BLaER1 treated with 17β-estradiol and CSF1 and Interleukin-3, amounts not matched to agents 10 nM and 100 nM (cell line): ENCODE measurements around the gene ZNF837.
"Not testable (repeated sequence)": the region's sequence is repeated elsewhere in the genome, so short reads cannot be mapped to it uniquely, and the experiment has no call there.

Source experiments
- H3K27ac ChIP-seq, 11 experiments: shearing (Covaris generic); formaldehyde crosslinking; 2 replicates each; pipeline ENCODE4 v1.8.1; 2022
- H3K27me3 ChIP-seq, 11 experiments: shearing (Covaris generic); formaldehyde crosslinking; 2 replicates each; pipeline ENCODE4 v1.8.1; 2022
- H3K36me3 ChIP-seq, 11 experiments: shearing (Covaris generic); formaldehyde crosslinking; 2 replicates each; pipeline ENCODE4 v1.8.1; 2022
- H3K4me1 ChIP-seq, 10 experiments: shearing (Covaris generic); formaldehyde crosslinking; 2 replicates each; pipeline ENCODE4 v1.8.1; 2022
- H3K4me2 ChIP-seq, 11 experiments: shearing (Covaris generic); formaldehyde crosslinking; 2 replicates each; pipeline ENCODE4 v1.8.1; 2022
- H3K4me3 ChIP-seq, 10 experiments: shearing (Covaris generic); formaldehyde crosslinking; 2 replicates each; pipeline ENCODE4 v1.8.1; 2022
- H3K9ac ChIP-seq, 11 experiments: shearing (Covaris generic); formaldehyde crosslinking; 2 replicates each; pipeline ENCODE4 v1.8.1; 2022
- H3K9me3 ChIP-seq, 11 experiments: shearing (Covaris generic); formaldehyde crosslinking; replicated peaks in 1 of 11; 2 replicates each; pipeline ENCODE4 v1.8.1; 2022
- H4K20me1 ChIP-seq, 11 experiments: shearing (Covaris generic); formaldehyde crosslinking; 2 replicates each; pipeline ENCODE4 v1.8.1; 2022
- Cebpa-rat ChIP-seq, 11 experiments: shearing (Covaris generic); IDR thresholded peaks; 2 replicates each; pipeline ENCODE4 v1.8.1; 2022

ZNF837 gene

GRCh38 chr19:58381460-58382212 lies 806 bp upstream of the ZNF837 start:
- no peak for TF ChIP-seq Cebpa-rat (IDR thresholded peaks at IDR 0.05)
- peak overlapping the region; percentile 70 to 96 (median 93); a peak in 21 of 22 replicates for H3K27ac ChIP-seq
- peaks cover 54 to 71% (median 66%) of the 10 kb centered on the region in 10 experiments for H3K4me1 ChIP-seq
- H3K4me3 ChIP-seq = peak overlapping the region; percentile 65 to 82 (median 75)
- H3K9ac ChIP-seq = peak overlapping the region; percentile 81 to 96 (median 89)
- no peaks in the 10 kb centered on the region for H3K36me3 ChIP-seq
- H3K4me2 ChIP-seq = peak overlapping the region; percentile 81 to 99 (median 95)
- no peaks in the 10 kb centered on the region for H4K20me1 ChIP-seq
- H3K27me3 ChIP-seq = no peaks in the 10 kb centered on the region
- H3K9me3 ChIP-seq = no peaks in the 10 kb centered on the region

- TF ChIP-seq Cebpa-rat (IDR thresholded peaks at IDR 0.05) = no peak
- Histone ChIP-seq H3K4me3 (peak overlapping the region; percentile 65 to 82 (median 75)), H3K27ac (peak overlapping the region; percentile 70 to 96 (median 93))
These were observed 681 bp downstream of the ZNF837 start for GRCh38 chr19:58380037-58380661.

DNA sequence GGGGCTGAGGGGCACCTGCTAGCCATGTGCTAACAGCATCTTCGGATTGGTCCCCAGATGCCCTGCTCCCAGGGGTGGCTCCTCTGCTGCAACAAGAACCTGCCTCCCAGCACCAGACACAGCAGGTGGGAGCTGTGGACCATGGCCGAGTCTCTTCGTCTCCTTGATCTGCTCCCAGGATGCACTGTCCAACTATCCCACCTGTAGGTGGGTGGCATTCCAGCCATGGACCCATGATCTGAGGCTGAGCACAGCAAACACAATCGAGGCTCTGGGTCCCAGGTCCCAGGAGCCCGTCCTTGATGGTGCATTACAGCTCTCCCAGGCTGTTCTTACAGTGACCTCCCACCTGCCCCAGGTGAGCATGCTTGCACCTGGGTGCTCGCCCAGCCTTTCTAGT lies 1.6 kb downstream of the ZNF837 start:
- Histone ChIP-seq H3K4me3 (peak overlapping the region in 7 of 10 experiments; percentile 68 to 82 (median 78); a peak in 6 of 20 replicates), H3K9ac (peak overlapping the region in 7 of 11 experiments; percentile 81 to 96 (median 92); a peak in 12 of 22 replicates), H3K27ac (no peak overlapping the region; a peak in 1 of 22 replicates), H3K9me3 (no peaks in the 10 kb centered on the region), H3K4me2 (peak overlapping the region; percentile 78 to 100 (median 98)), H3K4me1 (peaks cover 35 to 51% (median 47%) of the 10 kb centered on the region in 10 experiments), H3K36me3 (no peaks in the 10 kb centered on the region), H3K27me3 (no peaks in the 10 kb centered on the region), H4K20me1 (no peaks in the 10 kb centered on the region)
- no peak for TF ChIP-seq Cebpa-rat (IDR thresholded peaks at IDR 0.05)

More at GRCh38 chr19:58380037-58380661, 681 bp downstream of the ZNF837 start:
- Histone ChIP-seq H4K20me1 (no peaks in the 10 kb centered on the region), H3K4me2 (peak overlapping the region; percentile 78 to 100 (median 98)), H3K36me3 (no peaks in the 10 kb centered on the region), H3K9me3 (no peaks in the 10 kb centered on the region), H3K4me1 (peaks cover 41 to 57% (median 52%) of the 10 kb centered on the region in 10 experiments), H3K27me3 (no peaks in the 10 kb centered on the region), H3K9ac (peak overlapping the region; percentile 81 to 96 (median 89))

DNA sequence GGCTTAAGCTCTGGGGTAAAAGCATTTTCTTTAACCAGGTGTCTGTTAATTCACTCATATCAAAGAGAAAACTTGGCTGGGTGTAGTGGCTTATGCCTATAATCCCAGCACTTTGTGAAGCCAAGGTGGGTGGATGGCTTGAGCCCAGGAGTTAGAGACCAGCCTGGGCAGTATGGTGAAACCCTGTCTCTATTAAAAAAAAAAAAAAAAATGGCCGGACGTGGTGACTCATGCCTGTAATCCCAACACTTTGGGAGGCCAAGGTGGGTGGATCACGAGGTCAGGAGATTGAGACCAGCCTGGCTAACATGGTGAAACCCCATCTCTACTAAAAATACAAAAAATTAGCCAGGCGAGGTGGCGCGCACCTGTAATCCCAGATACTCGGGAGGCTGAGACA lies 4.1 kb downstream of the ZNF837 start:
- H3K4me2 ChIP-seq, H3K4me3 ChIP-seq, H3K27ac ChIP-seq: not testable (repeated sequence)

GRCh38 chr19:58374200-58374599 lies 6.6 kb downstream of the ZNF837 start:
- no peak overlapping the region for H3K9ac ChIP-seq
- H3K36me3 ChIP-seq = peaks cover 0 to 4% (median under 1%) of the 10 kb centered on the region in 11 experiments; a peak in 6 of 22 replicates
- no peaks in the 10 kb centered on the region; a peak in 2 of 22 replicates for H4K20me1 ChIP-seq
- peaks cover 6 to 21% (median 15%) of the 10 kb centered on the region in 10 experiments for H3K4me1 ChIP-seq
- no peaks in the 10 kb centered on the region for H3K9me3 ChIP-seq
- no peak overlapping the region for H3K27ac ChIP-seq
- H3K27me3 ChIP-seq = no peaks in the 10 kb centered on the region
- H3K4me2 ChIP-seq = no peak overlapping the region
- no peak overlapping the region for H3K4me3 ChIP-seq
- no peak; a peak in 1 of 22 replicates for TF ChIP-seq Cebpa-rat (IDR thresholded peaks at IDR 0.05)

More for the DNA sequence above, 4.1 kb downstream of the ZNF837 start:
- H3K27me3 ChIP-seq, H3K9ac ChIP-seq, H3K9me3 ChIP-seq, H4K20me1 ChIP-seq, H3K36me3 ChIP-seq: not testable (repeated sequence)
- peaks cover 16 to 36% (median 31%) of the 10 kb centered on the region in 10 experiments for H3K4me1 ChIP-seq

DNA sequence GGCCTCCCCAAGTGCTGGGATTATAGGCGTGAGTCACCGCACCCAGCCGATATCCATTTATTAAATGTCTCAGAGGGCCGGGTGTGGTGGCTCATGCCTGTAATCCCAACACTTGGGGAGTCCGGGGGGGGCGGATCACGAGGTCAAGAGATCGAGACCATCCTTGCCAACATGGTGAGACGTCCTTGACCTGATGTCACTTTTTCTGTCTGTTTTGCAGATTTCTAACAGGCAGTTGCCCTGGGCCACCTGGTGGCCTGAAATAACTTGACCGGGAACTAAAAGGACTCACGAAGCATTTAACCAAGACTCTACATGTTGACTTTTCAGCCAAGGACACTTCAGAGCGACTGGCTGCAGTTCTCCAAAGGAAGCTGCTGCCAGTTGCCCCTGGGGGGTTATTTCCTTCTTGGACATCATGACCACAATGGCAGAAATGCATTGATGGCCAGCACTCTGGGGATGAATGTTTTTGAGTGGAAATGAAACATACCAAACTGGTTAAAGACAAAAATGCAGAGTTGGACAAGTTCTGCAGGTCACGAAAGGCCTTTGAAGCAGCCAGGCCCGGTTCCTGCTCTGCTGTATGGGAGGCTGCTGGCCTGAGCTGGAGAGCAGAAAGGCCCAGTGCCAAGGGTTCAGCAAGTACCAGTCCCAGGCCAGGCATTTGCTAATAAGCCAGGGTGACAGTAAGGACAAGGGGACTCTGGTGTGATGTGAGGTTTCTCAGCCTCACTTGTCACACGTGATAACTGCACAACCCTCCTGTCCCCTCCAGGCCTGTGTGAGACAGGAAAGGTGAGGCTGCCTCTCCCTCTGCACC lies 8.3 kb downstream of the ZNF837 start:
- H3K9ac ChIP-seq = peak overlapping the region in 4 of 11 experiments; percentile 4 to 47 (median 14); a peak in 2 of 22 replicates
- H3K4me3 ChIP-seq = no peak overlapping the region
- TF ChIP-seq Cebpa-rat (IDR thresholded peaks at IDR 0.05) = no peak
- H3K36me3 ChIP-seq = peaks cover 11 to 21% (median 17%) of the 10 kb centered on the region in 11 experiments; a peak in 18 of 22 replicates
- no peaks in the 10 kb centered on the region; a peak in 1 of 22 replicates for H3K9me3 ChIP-seq
- H3K4me2 ChIP-seq = peak overlapping the region in 5 of 11 experiments; percentile 2 to 24 (median 15); a peak in 6 of 22 replicates
- H4K20me1 ChIP-seq = no peaks in the 10 kb centered on the region; a peak in 2 of 22 replicates
- H3K27ac ChIP-seq = no peak overlapping the region
- H3K4me1 ChIP-seq = peaks cover 0 to 11% (median 8%) of the 10 kb centered on the region in 10 experiments; a peak in 10 of 20 replicates
- H3K27me3 ChIP-seq = no peaks in the 10 kb centered on the region

DNA sequence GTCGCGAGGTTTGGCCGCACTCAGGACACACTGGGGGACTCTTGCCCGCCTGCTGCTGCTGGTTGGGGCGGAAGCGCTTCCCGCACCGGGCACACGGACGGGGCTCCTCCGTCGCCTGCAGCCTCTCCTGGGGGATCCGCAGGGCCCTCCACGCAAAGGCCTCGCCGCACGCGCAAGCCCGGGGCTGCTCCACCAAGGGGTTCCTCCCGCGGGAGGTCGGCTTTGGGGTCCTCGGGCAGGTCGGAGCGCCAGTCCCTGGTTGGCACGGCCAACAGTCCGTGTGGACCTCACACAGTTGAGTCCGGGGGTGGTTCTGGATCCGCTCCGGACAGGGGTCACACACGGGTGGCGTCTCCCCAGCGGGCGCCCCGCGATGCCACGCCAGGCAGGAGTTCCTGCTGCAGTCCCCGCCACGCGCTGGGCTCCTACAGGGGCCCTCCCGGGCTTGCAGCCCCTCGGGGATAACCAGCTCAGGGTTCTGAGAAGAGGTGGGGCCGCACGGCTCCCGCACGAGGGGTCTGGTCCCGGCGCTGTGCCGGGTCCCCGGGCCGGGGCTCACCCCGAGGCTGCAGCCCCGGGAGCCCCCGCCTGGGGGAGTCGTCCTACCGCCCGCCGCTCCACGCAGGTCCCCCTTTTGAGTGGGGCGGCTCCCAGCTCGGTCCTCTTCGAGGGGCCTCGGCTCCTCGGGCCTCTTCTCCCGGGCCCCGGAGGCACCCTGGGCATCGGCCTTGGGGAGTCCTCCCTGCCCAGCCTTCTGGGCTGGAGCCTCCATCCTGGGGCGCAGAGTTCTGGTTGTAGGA lies 12.1 kb downstream of the ZNF837 start:
- Histone ChIP-seq H4K20me1 (no peaks in the 10 kb centered on the region; a peak in 2 of 22 replicates), H3K4me3 (no peak overlapping the region), H3K27me3 (no peaks in the 10 kb centered on the region), H3K4me1 (peaks cover 14 to 46% (median 36%) of the 10 kb centered on the region in 10 experiments), H3K4me2 (no peak overlapping the region), H3K36me3 (peaks cover 11 to 27% (median 24%) of the 10 kb centered on the region in 11 experiments; a peak in 18 of 22 replicates), H3K27ac (no peak overlapping the region), H3K9ac (no peak overlapping the region; a peak in 1 of 22 replicates), H3K9me3 (no peaks in the 10 kb centered on the region; a peak in 1 of 22 replicates)
- TF ChIP-seq Cebpa-rat (IDR thresholded peaks at IDR 0.05) = no peak
